HepG2 (cell line): Measurements from ENCODE around the gene GLRA1. TPM values are rescaled to one million over a fixed set of nuclear protein-coding genes. Genes with fewer than 3 reads are reported as not detected.

Source experiments
- CERS6 ChIP-seq: sonication (generic); formaldehyde crosslinking; IDR thresholded peaks from 2 replicates; pipeline ENCODE4 v1.5.0; 2020; ENCODE audit warnings: missing genetic modification reagents
- FOSL1 ChIP-seq: sonication (generic); formaldehyde crosslinking; IDR thresholded peaks from 2 replicates; pipeline ENCODE4 v1.9.0; 2021; ENCODE audit warnings: missing genetic modification reagents, borderline replicate concordance
- FOXK1 ChIP-seq: sonication (generic); formaldehyde crosslinking; IDR thresholded peaks from 2 replicates; pipeline ENCODE4 v1.4.0; 2020; ENCODE audit warnings: low read depth, missing genetic modification reagents, borderline replicate concordance
- GTF2F1 ChIP-seq: fragments of 150-350 bp; IDR thresholded peaks from 2 replicates; pipeline ENCODE4 v1.6.1; 2014; ENCODE audit warnings: low read length
- HNF4G ChIP-seq, 2 experiments: sonication (generic) in 1 of 2; formaldehyde crosslinking in 1 of 2; IDR thresholded peaks; 2 replicates each; pipeline versions ENCODE4 v1.4.0 to v1.6.1; 2011 to 2020; ENCODE audit warnings: borderline replicate concordance in 2 of 2, low read depth in 2 of 2, mild to moderate bottlenecking in 2 of 2, low read length in 1 of 2, missing genetic modification reagents in 1 of 2, moderate library complexity in 1 of 2
- MAZ ChIP-seq, 2 experiments: sonication (generic) in 1 of 2; formaldehyde crosslinking in 1 of 2; IDR thresholded peaks; 2 replicates each; pipeline versions ENCODE4 v1.5.0 to v1.6.1; 2012 to 2020; ENCODE audit warnings: low read depth in 2 of 2, mild to moderate bottlenecking in 2 of 2, borderline replicate concordance in 1 of 2, improper control_type of control experiment in 1 of 2, low read length in 1 of 2, missing genetic modification reagents in 1 of 2, moderate library complexity in 1 of 2
- PHB2 ChIP-seq: fragments of 450-650 bp; IDR thresholded peaks from 2 replicates; pipeline ENCODE4 v1.6.1; 2018; ENCODE audit not compliant: partially characterized antibody
- RARG ChIP-seq: sonication (generic); formaldehyde crosslinking; IDR thresholded peaks from 2 replicates; pipeline ENCODE4 v1.4.0; 2020; ENCODE audit warnings: low read depth, mild to moderate bottlenecking, missing genetic modification reagents
- RNF219 ChIP-seq: sonication (generic); formaldehyde crosslinking; IDR thresholded peaks from 2 replicates; pipeline ENCODE4 v1.5.0; 2020; ENCODE audit warnings: mild to moderate bottlenecking, missing genetic modification reagents
- TIGD3 ChIP-seq: sonication (generic); formaldehyde crosslinking; IDR thresholded peaks from 2 replicates; pipeline ENCODE4 v1.5.1; 2020; ENCODE audit warnings: mild to moderate bottlenecking, missing genetic modification reagents, borderline replicate concordance
- XBP1 ChIP-seq: sonication (generic); formaldehyde crosslinking; IDR thresholded peaks from 2 replicates; pipeline ENCODE4 v1.5.0; 2020; ENCODE audit warnings: missing genetic modification reagents
- ZFP36 ChIP-seq: fragments of 150-350 bp; IDR thresholded peaks from 2 replicates; pipeline ENCODE4 v1.6.1; 2018; ENCODE audit warnings: borderline replicate concordance, low read length, low read depth; ENCODE audit not compliant: partially characterized antibody
- ZNF362 ChIP-seq: sonication (generic); formaldehyde crosslinking; IDR thresholded peaks from 2 replicates; pipeline ENCODE4 v1.4.0; 2020; ENCODE audit warnings: missing genetic modification reagents, mild to moderate bottlenecking, borderline replicate concordance
- ZNF513 ChIP-seq: sonication (generic); formaldehyde crosslinking; conservative IDR thresholded peaks from 2 replicates; pipeline ENCODE4 v1.5.0; 2020; ENCODE audit warnings: missing genetic modification reagents
- ZNF746 ChIP-seq: sonication (generic); formaldehyde crosslinking; IDR thresholded peaks from 2 replicates; pipeline ENCODE4 v1.8.0; 2022; ENCODE audit warnings: mild to moderate bottlenecking, missing genetic modification reagents
- ZNF777 ChIP-seq: sonication (generic); formaldehyde crosslinking; IDR thresholded peaks from 2 replicates; pipeline ENCODE4 v1.4.0; 2020; ENCODE audit warnings: missing genetic modification reagents
- ZNF782 ChIP-seq: sonication (generic); formaldehyde crosslinking; IDR thresholded peaks from 2 replicates; pipeline ENCODE4 v1.4.0; 2020; ENCODE audit warnings: missing genetic modification reagents, mild to moderate bottlenecking, borderline replicate concordance
- ZNF878 ChIP-seq: sonication (generic); formaldehyde crosslinking; IDR thresholded peaks from 2 replicates; pipeline ENCODE4 v1.8.1; 2023; ENCODE audit warnings: mild to moderate bottlenecking, missing genetic modification reagents, moderate library complexity
- ZZZ3 ChIP-seq: sonication (generic); formaldehyde crosslinking; IDR thresholded peaks from 2 replicates; pipeline ENCODE4 v1.4.0; 2020; ENCODE audit warnings: missing genetic modification reagents, mild to moderate bottlenecking, borderline replicate concordance
- polyA plus RNA-seq, 8 experiments: library from polyadenylated mRNA; depleted of rRNA in 3 of 8; stranded (reverse) in 7 of 8; unstranded in 1 of 8; fragments of >200 nt; fragmentation: Illumina TruSeq in 4 of 8; extraction: Trizol in 4 of 8; gene quantifications; 2 replicates each; pipeline versions ENCODE4 v1.2.1 to v1.2.3, GENCODE V29; 2011 to 2016; ENCODE audit warnings: low read depth in 4 of 8, missing spikeins in 1 of 8, mixed read lengths in 1 of 8; ENCODE audit not compliant: insufficient read depth in 1 of 8
- total RNA-seq, 5 experiments: library from RNA; depleted of rRNA; stranded (reverse); fragments of >200 nt; fragmentation: Illumina TruSeq; extraction: Trizol; gene quantifications; 2 replicates each; pipeline ENCODE4 v1.2.3, GENCODE V29; 2016; ENCODE audit warnings: low read depth in 1 of 5

The GLRA1 gene
- total and polyA plus RNA-seq, 2 of the 13 experiments (the other 11 are each of a cell fraction or from before 2014, with no cell fraction given): not detected

GRCh38 chr5:151924564-151925301, at the start of gene GLRA1 (continued):
- peak; percentile 100 for TF ChIP-seq TIGD3
- TF ChIP-seq HNF4G (IDR thresholded peaks at IDR 0.05; ENCODE audit: borderline replicate concordance, low read depth, low read length): no peak
- TF ChIP-seq HNF4G (CRISPR knock-in tag; IDR thresholded peaks at IDR 0.05; ENCODE audit: borderline replicate concordance, low read depth): peak; percentile 85
- peak; percentile 100 for TF ChIP-seq ZNF782 (CRISPR knock-in tag)
- peak; percentile 99; the same call in 1 of the 2 replicates for TF ChIP-seq FOXK1 (CRISPR knock-in tag)
- TF ChIP-seq CERS6 (CRISPR knock-in tag): peak; percentile 98
- TF ChIP-seq ZZZ3 (CRISPR knock-in tag): peak; percentile 91
- no peak for TF ChIP-seq GTF2F1
- TF ChIP-seq ZNF777 (CRISPR knock-in tag): peak; percentile 92
- no peak for TF ChIP-seq ZNF513 (CRISPR knock-in tag)
- TF ChIP-seq PHB2: no peak
- no peak for TF ChIP-seq ZFP36
- TF ChIP-seq FOSL1 (CRISPR knock-in tag): peak; percentile 90
- TF ChIP-seq RNF219: peak; percentile 99
- TF ChIP-seq MAZ (IDR thresholded peaks at IDR 0.05; ENCODE audit: borderline replicate concordance, low read depth, low read length): no peak
- peak; percentile 99 for TF ChIP-seq MAZ (CRISPR knock-in tag; IDR thresholded peaks at IDR 0.05; ENCODE audit: low read depth)
- peak; percentile 99 for TF ChIP-seq ZNF878 (CRISPR knock-in tag)
- TF ChIP-seq ZNF746: peak; percentile 96
- peak; percentile 54; the same call in 1 of the 2 replicates for TF ChIP-seq ZNF362 (CRISPR knock-in tag)
- TF ChIP-seq XBP1 (CRISPR knock-in tag): peak; percentile 99
- TF ChIP-seq RARG (CRISPR knock-in tag): peak; percentile 99
